Measurements from ENCODE around the gene FRMD4A. TPM values are rescaled to one million over a fixed set of nuclear protein-coding genes. Genes with fewer than 3 reads are reported as not detected.
"Not testable (repeated sequence)": the region's sequence is repeated elsewhere in the genome, so short reads cannot be mapped to it uniquely, and the experiment has no call there.

Gene FRMD4A
- total RNA-seq, 1 experiment from 2014 or later: 63.4 TPM

DNA sequence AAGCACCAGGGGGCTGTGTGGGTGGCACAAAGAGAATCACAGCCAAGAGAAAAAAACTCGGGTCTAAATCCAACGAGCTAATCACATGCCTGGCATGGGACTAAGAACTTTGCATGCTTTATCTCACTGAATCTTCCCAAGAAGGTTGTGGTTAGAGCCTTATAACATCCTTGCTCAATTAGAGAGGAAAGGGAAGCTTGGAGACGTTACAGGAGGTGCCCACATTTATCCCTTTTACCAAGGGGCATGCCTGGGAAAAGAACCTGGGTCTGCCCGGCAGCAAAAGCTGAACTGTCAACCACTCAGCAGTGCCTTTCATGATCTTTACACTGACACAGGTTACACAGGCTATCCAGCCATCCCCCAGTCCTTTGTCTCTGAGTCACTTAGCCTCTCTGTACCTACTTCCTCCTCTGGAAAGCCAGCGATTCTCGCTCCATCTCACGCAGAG is 553.8 kb downstream of the FRMD4A start:
- in situ Hi-C loops (cut with HindIII; ENCODE audit: low sequenced_read_pairs): no loop called here
- DNase-seq (ENCODE audit: low spot score): no peak

DNA sequence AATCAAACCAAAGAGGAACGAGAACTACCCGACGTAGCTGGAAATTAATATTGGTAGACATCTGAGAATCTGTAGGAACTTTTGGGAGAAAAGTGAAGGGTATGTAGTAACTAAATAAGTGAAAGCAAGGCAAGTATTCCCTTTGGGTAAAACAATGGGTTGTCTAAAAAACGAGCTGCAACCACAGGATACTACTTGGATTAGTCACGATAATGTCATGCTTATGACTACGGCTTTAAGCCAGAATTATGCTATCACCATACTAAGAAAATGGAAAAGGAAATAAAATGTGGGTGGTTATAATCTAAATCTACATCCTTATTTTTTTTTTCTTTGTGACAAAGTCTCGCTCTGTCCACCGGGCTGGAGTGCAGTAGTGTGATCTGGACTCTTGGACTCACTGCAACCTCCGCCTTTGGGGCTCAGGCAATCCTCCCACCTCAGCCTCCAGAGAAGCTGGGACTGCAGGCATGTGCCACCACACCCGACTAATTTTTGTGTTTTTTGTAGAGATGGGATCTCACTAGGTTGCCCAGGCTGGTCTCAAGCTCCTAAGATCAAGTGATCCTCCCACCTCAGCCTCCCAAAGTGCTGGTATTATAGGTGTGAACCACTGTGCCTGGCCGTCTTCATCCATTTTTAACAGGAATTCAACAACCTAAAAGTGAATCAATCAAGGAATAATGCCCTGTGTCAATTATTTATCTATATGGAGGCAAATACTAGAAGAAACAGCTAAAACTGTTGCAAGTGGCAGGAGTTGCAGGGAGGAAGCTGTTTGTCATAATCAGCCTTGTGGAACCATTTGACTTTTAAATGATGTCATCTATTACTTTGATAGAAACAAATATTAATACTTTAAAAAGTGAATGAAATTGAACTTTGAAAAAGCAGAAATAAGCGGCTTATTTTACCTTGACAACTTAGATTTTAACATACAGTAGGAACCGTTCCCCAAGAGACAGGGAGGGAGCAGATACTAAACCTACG is 554.6 kb downstream of the FRMD4A start:
- in situ Hi-C loops (cut with HindIII; ENCODE audit: low sequenced_read_pairs): no loop called here
- no peak for DNase-seq (ENCODE audit: low spot score)

DNA sequence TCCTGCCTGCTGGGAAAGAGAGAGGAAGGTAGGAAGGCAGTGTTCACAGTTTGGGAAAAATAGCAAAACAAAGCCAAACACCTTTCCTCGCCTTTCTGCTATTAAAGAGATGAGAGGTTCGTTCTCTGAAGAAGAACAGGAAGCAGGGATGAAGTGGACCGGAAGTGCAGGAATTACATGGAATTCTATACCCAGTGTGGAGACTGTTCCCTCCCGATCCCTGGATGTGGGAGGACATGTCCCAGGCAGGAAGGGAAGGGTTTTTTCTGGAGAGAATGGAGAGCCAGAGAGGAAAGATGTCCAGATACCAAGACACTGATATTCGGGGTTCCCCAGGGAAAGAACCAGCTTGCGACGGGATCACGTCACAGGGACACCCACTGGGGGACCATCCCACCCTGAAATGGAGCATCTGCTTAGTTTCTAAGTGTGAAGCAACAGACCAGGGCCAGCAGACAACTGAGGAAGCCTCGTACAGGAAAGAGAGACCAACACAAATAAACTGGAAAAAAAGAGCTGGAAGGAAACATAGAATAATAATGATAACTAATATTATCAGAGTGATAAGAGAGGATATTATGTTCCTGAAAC is 556.3 kb downstream of the FRMD4A start:
- DNase-seq (ENCODE audit: low spot score): no peak
- in situ Hi-C loops (cut with HindIII; ENCODE audit: low sequenced_read_pairs): no loop called here

DNA sequence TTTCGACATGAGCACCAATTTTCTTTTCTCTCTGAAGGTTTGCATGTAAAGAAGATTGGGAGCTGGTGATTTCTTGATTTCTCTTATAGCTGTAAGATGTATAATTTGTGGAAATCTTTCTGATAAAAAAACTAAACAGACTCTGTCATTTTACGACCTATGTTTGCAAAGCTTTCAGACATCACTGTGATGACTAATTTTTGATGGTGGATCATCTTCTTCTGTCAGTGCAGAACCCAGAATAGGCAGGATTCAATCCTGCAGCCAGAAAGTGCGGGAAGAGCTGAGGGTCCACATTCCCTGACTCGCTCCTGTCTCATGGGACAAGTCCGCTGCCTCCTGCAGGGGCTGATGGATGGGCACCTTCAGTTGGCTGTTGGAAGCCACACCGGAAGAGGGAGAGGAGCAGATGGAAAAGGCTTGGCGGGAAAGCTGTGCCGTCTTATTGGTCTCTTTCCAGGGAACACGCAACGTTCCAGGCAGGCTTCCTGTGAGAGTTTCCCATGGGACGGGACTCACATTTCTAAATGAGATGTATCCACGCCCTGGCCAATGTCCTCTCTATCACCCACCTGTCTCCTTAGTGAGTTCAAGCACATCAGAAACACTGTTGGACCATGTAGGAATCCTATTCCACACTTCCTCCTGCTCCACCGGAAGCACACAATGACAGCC is 557.1 kb downstream of the FRMD4A start:
- in situ Hi-C loops (cut with HindIII; ENCODE audit: low sequenced_read_pairs): no loop called here
- no peak for DNase-seq (ENCODE audit: low spot score)

DNA sequence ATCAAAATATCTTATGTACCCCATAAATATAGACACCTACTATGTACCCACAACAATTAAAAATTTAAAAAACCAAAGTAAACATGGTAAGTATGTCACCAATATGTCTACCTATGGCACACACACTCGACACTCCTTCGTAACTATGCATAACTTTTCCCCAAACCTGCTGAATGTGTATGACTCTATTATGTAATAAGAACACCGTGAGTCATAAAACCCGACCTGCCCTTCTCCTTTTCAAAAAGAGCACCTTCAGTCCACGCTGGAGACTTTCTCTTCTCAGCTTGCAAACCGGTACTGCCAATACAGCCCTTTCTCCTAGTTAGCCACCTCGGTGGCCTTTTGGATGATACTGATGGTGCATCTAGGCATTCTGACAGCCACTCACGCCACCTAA is 557.7 kb downstream of the FRMD4A start:
- in situ Hi-C loops (cut with HindIII; ENCODE audit: low sequenced_read_pairs): no loop called here

DNA sequence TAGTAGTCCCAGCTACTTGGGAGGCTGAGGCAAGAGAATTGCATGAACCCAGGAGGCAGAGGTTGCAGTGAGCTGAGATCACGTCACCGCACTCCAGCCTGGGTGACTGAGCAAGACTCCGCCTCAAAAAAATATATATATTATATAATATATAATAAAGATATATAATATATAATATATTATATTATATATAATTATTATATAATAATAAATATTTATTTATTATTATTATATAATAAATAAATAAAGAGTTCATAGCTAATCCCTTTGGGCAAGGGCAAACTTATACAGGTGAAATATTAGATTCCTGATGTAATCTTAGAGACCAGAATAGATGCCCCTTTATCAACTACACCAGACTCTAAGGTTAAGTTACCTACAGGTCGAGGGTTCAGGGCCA is 558.7 kb downstream of the FRMD4A start:
- in situ Hi-C loops (cut with HindIII; ENCODE audit: low sequenced_read_pairs): no loop called here
- no peak for DNase-seq (ENCODE audit: low spot score)

More for the DNA sequence above, 557.7 kb downstream of the FRMD4A start:
- no peak for DNase-seq (ENCODE audit: low spot score)

DNA sequence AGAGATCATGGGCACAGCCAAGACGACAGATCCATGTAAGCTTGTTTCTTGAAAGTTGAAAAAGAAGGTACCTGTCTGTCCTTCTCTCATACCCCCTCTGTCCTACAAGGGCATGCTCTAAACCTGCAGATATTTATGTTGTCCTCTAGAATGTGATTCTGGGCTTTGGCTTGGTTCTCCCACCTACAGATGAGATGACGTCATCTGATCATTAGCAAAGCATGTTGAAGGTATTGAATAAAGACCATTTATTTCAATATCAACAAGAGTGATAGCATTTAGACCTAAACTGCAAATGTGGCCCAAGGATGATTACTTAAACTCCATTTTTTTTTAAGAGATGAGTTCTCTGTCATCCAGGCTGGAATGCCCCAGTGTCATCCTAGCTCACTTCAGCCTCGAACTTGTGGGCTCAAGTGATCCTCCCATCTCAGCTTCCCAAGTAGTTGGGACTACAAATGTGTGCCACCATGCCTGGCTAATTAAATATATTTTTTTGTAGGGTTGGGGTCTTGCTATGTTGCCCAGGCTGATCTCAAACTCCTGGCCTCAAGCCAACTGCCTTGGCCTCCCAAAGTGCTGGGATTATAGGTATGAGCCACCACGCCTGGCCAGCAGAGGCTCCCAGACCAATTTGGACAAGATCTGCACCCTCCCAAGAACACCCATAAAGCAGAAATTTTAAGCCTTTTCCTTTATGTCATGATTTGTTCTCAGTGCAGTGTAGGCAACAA is 559.8 kb downstream of the FRMD4A start:
- DNase-seq (ENCODE audit: low spot score): no peak
- in situ Hi-C loops (cut with HindIII; ENCODE audit: low sequenced_read_pairs): no loop called here

DNA sequence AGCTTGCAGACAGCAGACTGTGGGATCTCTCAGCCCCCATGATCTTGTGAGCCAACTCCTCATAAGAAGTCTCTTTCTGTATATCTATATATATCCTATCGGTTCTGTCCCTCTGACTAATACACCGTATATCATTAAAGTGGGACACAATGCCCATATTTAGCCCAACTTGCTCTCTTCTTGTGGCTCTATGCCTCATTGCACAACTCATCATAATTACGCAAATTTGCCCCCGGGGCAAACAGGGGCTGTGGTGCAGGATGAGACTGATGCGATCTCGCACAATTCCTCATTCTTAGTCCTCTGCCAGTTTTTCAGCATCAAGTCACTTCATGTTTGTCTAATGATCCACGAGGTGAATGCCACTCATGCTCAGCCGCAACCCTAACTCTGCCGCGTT is 560.8 kb downstream of the FRMD4A start:
- in situ Hi-C loops (cut with HindIII; ENCODE audit: low sequenced_read_pairs): no loop called here
- DNase-seq (ENCODE audit: low spot score): no peak

DNA sequence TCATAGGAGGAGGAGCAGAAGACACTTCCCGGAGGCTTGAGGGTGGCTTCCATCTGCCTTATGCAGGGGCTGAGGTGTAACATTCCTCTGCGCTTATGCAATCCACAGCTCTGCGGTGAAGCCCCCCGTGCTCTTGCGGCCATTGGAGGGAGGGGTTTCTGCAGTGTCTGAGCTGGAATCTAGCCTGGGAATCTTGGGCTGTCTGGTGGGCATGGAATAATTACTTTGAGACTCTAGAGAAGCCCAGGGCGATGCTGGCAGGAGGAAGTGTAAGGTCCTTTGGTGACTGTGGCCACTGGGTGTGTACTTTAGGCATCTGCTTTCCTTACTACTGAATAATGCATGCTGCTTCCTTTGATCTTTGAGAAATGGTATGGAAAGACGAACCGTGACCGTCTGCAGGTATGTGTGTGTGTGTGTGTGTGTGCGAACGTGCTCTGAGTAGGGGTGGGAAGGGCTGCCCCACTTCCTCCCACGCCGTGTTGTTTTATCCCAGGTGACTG is 563.0 kb downstream of the FRMD4A start:
- in situ Hi-C loops (cut with HindIII; ENCODE audit: low sequenced_read_pairs): no loop called here
- no peak for DNase-seq (ENCODE audit: low spot score)

DNA sequence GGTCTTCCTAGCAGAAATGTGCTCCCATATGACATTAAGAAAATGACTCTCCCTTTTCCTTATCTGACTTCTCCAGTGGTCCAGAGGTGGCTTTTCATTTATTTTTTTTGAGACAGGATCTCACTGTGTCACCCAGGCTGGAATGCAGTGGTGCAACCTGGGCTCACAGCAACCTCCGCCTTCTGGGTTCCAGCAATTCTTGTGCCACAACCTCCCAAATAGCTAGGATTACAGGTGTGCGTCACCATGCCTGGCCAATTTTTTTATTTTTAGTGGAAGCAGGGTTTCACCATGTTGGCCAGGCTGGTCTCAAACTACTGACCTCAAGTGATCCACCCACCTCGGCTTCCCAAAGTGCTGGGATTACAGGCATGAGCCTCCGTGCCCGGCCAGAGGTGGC is 563.6 kb downstream of the FRMD4A start:
- not testable (repeated sequence) for DNase-seq (ENCODE audit: low spot score)

DNA sequence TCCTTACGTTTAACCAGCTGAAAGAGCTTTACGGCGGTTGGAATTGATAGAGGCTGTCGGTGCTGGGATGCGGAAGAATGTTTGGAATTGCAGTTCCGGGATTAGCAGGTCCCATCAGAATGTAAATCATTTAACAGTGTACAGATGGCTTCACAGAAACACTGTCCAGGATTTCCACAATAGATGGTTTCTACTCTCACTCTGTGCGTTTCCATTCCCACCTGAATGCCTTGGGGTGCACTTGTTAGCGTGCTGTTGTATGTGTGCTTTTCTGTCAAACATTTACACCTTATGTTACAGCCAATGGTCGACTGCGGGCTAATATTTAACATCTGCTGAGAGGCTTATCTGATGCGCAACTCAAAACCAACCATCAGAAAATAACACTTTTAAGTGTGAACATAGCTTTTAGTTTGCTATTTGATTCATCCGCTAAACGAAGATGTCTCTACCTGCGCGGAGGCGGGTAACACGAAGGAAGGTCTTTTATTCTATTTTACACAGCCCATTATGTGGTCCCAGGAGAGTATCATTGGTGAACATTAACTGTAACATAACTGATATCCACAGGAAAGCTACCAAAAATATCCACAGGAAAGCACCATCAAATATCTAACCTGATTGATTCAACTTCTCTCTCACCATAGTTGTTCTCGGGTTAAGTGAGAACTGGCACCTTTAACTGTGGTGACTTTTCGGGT is 564.9 kb downstream of the FRMD4A start:
- in situ Hi-C loops (cut with HindIII; ENCODE audit: low sequenced_read_pairs): no loop called here
- no peak for DNase-seq (ENCODE audit: low spot score)

More for the DNA sequence above, 563.6 kb downstream of the FRMD4A start:
- in situ Hi-C loops (cut with HindIII; ENCODE audit: low sequenced_read_pairs): not testable (repeated sequence)

DNA sequence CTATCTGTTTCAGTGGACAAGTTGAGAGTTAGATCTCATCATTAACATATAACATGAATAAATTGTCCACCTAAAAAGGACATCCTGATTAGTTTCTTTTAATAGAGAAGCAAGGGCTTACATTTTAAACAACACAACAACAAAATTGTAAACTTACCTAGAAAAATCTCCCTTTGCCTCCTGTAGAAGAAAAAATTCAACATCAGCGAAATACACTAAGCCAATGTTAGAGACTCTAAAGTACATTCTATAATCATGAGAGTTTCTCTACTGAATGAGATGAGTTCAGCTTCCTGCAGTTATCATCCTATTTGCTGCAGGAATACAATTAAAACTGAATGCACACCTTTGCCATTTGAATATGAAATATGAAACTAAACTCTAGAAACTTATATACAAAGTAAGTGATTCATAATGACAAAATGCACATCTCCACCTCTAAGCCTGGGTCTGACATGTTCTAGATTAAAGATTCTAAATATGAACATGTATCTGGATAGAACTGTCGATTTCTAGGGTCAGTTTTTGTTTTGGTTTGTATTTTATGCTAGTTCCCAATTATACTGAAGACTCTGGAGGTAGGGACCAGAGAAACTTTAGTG is 569.1 kb downstream of the FRMD4A start:
- no peak for DNase-seq (ENCODE audit: low spot score)
- in situ Hi-C loops (cut with HindIII; ENCODE audit: low sequenced_read_pairs): no loop called here

DNA sequence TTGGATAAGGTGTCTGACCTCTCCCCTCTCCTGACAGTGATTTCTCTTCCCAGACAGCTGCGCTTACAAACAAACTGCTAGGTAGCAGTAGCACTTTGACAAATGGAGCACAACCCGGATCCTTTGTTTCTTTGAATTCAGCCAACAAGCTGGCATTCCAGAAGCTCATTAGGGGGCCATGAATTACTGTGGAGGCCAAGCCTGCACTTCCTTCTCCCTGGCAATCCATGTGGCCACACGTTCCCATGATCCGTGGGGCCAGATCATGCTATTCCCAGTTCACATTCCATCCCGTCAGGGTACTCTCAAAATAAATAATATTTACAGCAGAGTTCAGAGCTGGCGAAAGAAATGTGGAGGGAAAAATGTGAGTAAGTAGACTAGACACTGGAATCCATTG is 571.6 kb downstream of the FRMD4A start:
- peak; percentile 13 for DNase-seq (ENCODE audit: low spot score)
- in situ Hi-C loops (cut with HindIII; ENCODE audit: low sequenced_read_pairs): no loop called here

DNA sequence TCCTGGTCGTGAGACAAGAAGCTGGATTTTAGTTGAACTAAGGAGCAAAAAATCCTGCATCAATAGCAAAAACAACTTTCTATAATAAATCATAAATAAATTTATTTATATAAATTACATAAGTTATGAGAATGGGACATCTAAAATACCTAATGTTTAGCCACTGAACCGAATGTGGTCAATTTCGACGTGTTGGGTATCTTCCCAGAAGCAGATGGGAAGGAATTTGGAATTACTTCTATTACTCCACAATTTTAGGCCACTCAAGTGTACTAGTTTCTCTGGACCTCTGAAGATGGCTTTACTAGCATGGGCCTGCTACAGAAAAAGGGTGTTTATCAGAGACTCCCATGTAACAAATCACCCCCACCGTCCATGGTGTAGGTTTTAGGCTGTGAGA is 572.0 kb downstream of the FRMD4A start:
- in situ Hi-C loops (cut with HindIII; ENCODE audit: low sequenced_read_pairs): no loop called here
- DNase-seq (ENCODE audit: low spot score): no peak

DNA sequence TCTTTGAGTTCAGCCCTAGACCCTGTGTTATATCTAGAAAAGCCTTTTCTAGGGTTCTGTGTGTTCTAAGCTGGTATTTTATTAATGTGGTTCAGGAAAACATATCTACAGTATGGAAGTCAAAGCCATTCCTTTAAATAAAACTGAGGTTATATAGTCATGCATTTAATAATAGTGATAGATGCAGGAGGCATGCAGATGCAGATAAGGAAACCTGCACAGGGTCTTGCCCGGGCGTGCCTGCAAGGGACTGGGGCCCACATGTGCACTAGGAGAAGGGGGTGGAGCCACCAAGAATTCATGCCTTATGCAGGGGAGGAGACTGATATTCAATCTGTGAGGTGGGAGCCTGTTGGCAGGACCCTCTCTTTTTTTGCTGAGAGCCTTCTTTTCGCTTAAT is 572.4 kb downstream of the FRMD4A start:
- DNase-seq (ENCODE audit: low spot score): no peak
- in situ Hi-C loops (cut with HindIII; ENCODE audit: low sequenced_read_pairs): no loop called here

DNA sequence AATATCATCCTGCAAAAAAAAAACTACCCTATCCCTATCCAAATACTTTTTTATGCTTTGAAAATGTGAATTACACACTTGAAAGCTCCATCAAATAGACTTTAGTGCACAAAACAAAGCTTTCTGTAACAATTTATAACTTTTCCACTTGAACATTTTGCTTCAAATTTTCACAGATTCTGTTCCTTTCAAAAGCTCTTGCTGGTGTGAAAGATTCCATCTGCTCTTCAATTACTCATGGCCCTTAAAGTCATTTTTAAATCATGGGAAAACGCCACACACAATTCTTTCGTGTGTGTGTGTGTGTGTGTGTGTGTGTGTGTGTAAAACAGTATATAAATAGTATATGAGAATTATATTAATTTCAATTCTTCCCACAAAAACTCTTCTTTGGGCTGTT is 576.4 kb downstream of the FRMD4A start:
- DNase-seq (ENCODE audit: low spot score): no peak
- in situ Hi-C loops (cut with HindIII; ENCODE audit: low sequenced_read_pairs): no loop called here

DNA sequence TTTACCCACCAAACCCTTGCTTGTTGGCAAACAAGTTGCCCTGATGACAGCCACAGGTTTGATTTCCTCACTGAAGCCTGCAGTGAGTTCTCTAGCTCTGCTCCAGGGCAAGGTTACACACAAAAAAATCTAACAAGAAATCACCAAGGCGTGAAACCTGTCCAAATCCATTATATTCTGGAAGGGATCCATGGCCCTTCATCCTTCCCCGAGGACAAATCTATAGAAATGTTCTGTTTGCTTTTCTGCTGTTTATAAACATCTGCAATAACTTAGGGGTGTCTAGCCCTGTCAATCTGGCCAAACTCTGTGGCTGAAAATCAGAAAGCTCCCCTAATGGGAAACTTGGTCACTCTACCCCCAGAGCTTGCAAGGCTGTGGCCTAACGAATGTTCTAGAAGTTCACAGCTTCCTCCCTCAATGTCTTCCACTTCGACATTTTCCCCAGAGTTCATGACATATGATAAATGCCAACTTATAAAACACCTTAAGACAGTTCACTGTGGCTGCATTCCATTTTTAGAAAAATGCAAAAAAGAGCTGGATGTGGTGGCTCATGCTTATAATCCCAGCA is 579.4 kb downstream of the FRMD4A start:
- in situ Hi-C loops (cut with HindIII; ENCODE audit: low sequenced_read_pairs): no loop called here
- DNase-seq (ENCODE audit: low spot score): no peak

Data from G401 (cell line).